Type B pancreatic cell (in vitro differentiated cells): ENCODE data around the gene TAAR9. TPM values are rescaled to one million over a fixed set of nuclear protein-coding genes. Genes with fewer than 3 reads are reported as not detected.

Source experiments
- DNase-seq: peaks from one replicate; pipeline ENCODE4 v3.0.0; 2021; ENCODE audit warnings: mixed read lengths; ENCODE audit not compliant: unreplicated experiment; ENCODE audit errors: extremely low spot score
- H3K27ac Mint-ChIP-seq: 2 replicates; pipeline ENCODE4 v1.8.0; 2021; ENCODE audit warnings: mild to moderate bottlenecking, mixed read lengths
- H3K27me3 Mint-ChIP-seq: 2 replicates; pipeline ENCODE4 v1.8.0; 2021; ENCODE audit warnings: mixed read lengths
- H3K36me3 Mint-ChIP-seq: 2 replicates; pipeline ENCODE4 v1.8.0; 2021; ENCODE audit warnings: mixed read lengths
- H3K4me1 Mint-ChIP-seq: one replicate; pipeline ENCODE4 v1.8.0; 2021; ENCODE audit warnings: mixed read lengths; ENCODE audit not compliant: unreplicated experiment
- H3K4me3 Mint-ChIP-seq: 2 replicates; pipeline ENCODE4 v1.8.0; 2021; ENCODE audit warnings: mild to moderate bottlenecking, mixed read lengths
- H3K9me3 Mint-ChIP-seq: 2 replicates; pipeline ENCODE4 v1.8.0; 2021; ENCODE audit warnings: mixed read lengths
- long read RNA-seq: library from polyadenylated mRNA; unstranded; transcript quantifications from one replicate; pipeline ENCODE4 v2.0.0, GENCODE V29; 2020
- total RNA-seq: library from RNA; stranded (reverse); gene quantifications from 2 replicates; pipeline ENCODE4 v1.2.1, GENCODE V29; 2021; ENCODE audit warnings: low replicate concordance
- TF ChIP-seq, protein P1 (sequence below): fragments of 200-600 bp; sonication (generic); conservative IDR thresholded peaks from 2 replicates; pipeline ENCODE4 v1.5.0; 2021; ENCODE audit warnings: antibody characterized with exemption, mild to moderate bottlenecking

Gene TAAR9, protein sequence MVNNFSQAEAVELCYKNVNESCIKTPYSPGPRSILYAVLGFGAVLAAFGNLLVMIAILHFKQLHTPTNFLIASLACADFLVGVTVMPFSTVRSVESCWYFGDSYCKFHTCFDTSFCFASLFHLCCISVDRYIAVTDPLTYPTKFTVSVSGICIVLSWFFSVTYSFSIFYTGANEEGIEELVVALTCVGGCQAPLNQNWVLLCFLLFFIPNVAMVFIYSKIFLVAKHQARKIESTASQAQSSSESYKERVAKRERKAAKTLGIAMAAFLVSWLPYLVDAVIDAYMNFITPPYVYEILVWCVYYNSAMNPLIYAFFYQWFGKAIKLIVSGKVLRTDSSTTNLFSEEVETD
- total RNA-seq: not detected in 2 replicates
- long read RNA-seq: 0 reads

DNA sequence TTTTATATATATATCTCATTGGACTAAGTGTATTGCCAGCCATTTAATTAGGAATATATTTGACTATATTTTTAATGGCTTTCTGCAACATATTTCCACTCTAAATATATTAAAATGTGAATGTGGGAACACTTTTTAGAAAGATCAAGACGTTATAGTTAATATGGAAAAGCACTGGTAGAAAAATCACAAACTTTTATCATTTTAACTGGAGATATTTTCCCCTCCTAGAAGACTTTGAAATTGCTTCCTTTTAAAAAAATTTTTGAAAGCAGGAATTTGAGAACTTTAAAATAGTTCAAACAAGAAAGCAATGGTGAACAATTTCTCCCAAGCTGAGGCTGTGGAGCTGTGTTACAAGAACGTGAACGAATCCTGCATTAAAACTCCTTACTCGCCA, at the start of gene TAAR9:
TSS of gene TAAR9 (plus strand) at position 301 of the 400 bp plus-strand sequence. CDS start at position 314, 13 bp downstream.
- Mint-ChIP-seq H3K27ac (no peak within 1 kb of the TSS), H3K4me3 (no peak within 1 kb of the TSS), H3K36me3 (no peaks in the 10 kb centered on the region), H3K4me1 (no peaks in the 10 kb centered on the region), H3K27me3 (peaks cover 9% of the 10 kb centered on the region), H3K9me3 (no peaks in the 10 kb centered on the region)
- TF ChIP-seq, protein P1, sequence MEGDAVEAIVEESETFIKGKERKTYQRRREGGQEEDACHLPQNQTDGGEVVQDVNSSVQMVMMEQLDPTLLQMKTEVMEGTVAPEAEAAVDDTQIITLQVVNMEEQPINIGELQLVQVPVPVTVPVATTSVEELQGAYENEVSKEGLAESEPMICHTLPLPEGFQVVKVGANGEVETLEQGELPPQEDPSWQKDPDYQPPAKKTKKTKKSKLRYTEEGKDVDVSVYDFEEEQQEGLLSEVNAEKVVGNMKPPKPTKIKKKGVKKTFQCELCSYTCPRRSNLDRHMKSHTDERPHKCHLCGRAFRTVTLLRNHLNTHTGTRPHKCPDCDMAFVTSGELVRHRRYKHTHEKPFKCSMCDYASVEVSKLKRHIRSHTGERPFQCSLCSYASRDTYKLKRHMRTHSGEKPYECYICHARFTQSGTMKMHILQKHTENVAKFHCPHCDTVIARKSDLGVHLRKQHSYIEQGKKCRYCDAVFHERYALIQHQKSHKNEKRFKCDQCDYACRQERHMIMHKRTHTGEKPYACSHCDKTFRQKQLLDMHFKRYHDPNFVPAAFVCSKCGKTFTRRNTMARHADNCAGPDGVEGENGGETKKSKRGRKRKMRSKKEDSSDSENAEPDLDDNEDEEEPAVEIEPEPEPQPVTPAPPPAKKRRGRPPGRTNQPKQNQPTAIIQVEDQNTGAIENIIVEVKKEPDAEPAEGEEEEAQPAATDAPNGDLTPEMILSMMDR: no peak
- DNase-seq: no peak

DNA sequence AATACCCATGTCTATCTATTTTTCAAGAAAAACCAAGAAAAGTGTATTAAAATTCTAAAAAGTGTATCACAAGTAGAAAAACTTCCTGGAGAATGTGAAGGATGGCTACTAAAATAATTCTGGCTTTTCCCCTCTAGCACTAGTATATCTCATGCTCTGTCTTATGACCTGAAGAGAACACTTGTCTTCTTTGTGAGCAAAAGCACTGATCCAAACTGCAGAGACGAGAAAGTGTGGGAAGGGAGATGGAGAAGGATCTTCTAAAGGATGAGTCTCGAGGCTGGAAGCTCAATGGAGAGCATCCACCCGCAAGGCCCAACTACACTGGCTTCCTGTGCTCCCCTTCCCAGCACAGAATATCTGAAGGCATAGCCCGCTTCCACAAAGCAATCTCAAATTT, 48.7 kb upstream of the TAAR9 start:
- Mint-ChIP-seq H3K4me3 (no peak overlapping the region), H3K4me1 (peaks cover under 1% of the 10 kb centered on the region), H3K27me3 (no peaks in the 10 kb centered on the region), H3K9me3 (peaks cover 1% of the 10 kb centered on the region), H3K36me3 (peaks cover 22% of the 10 kb centered on the region), H3K27ac (no peak overlapping the region)
- DNase-seq: no peak
- TF ChIP-seq, protein P1: no peak

DNA sequence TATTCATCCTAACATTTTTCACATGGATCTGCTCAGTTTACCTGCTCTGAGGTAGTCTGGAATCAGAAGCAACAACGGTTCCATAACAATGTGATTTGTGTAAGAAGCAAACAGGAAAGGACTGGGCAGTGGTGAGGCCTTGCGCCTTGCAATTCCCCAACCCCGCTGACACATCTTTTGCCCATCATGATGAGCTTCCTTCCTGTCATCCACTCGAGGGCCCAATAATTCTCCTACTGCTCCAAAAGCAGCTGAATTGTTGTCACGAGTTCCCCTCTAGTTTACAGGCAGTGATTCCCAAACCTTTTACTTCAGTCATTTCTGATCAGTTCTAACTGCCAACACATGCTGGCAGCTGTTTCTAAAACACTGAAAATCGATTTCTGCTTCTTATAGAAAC, 48.1 kb upstream of the TAAR9 start:
- no peak overlapping the region for H3K27ac Mint-ChIP-seq
- H3K4me1 Mint-ChIP-seq: no peaks in the 10 kb centered on the region
- H3K36me3 Mint-ChIP-seq: peaks cover 25% of the 10 kb centered on the region
- DNase-seq: no peak
- no peak overlapping the region for H3K4me3 Mint-ChIP-seq
- no peaks in the 10 kb centered on the region for H3K27me3 Mint-ChIP-seq
- peaks cover 5% of the 10 kb centered on the region for H3K9me3 Mint-ChIP-seq
- TF ChIP-seq, protein P1: no peak

DNA sequence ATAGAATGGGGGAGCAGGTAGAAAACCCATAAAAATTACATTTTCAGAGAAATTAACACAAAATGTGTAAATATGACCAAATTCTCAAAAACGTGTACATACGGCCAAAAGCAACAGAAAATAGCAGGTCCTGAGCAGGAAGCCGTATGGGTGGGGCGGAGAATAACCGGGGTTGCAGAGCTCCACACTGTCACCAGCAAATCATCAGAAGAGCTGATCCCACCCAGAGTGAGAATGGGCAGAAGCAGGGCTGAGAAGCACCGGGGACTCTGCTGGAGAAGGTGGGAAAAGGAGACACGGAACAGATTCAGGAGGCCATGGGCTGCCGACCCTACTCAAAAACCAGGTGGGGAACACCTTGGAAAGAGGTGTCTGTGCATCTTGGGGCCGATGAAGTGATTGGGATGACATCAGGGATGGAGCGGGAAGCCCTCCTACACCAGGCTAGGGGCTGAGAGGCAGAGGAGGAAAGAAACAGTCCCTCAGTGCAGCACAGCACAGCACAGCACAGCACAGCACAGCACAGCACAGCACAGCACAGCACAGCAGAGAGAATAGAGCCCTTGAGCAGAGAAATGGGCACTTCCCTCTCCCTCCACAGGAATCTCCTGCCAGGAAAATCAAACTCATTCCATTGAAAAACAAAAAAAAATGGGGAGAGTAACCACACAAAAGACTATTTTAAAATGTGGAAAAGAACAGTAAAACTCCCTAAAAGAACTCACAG, 47.4 kb upstream of the TAAR9 start:
- Mint-ChIP-seq H3K4me1 (no peaks in the 10 kb centered on the region), H3K4me3 (no peak overlapping the region), H3K36me3 (peaks cover 25% of the 10 kb centered on the region), H3K9me3 (peaks cover 5% of the 10 kb centered on the region), H3K27me3 (no peaks in the 10 kb centered on the region), H3K27ac (no peak overlapping the region)
- DNase-seq: no peak
- TF ChIP-seq, protein P1: no peak

DNA sequence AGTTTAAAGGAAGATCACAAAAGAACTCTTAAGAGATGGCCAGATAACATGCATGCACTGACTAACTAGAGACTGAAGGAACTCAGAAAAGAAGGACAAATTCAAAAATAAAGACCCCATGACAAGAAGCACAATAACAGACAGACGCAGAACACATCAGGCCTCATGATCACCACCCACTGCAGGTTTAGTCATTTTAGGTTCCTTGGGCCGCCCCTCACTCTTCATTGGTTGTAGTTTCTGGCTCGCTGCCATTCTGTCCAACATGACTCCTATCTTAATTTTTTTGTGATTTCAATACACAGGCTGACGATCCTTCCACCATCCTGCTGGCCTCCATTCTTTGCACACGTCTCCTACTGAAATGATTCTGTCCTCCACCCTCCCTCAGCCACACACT, 46.8 kb upstream of the TAAR9 start:
- no peak for DNase-seq
- H3K9me3 Mint-ChIP-seq: peaks cover 5% of the 10 kb centered on the region
- H3K4me3 Mint-ChIP-seq: no peak overlapping the region
- H3K27me3 Mint-ChIP-seq: no peaks in the 10 kb centered on the region
- H3K4me1 Mint-ChIP-seq: no peaks in the 10 kb centered on the region
- TF ChIP-seq, protein P1: no peak
- no peak overlapping the region for H3K27ac Mint-ChIP-seq
- H3K36me3 Mint-ChIP-seq: peaks cover 25% of the 10 kb centered on the region
